Activated CD8-positive, alpha-beta memory T cell treated with anti-CD3 and anti-CD28 coated beads for 4 hours (primary cell): ENCODE data around the gene TECPR2.

Experiments used
- DNase-seq, 2 donors: peaks; one replicate each; pipeline ENCODE4 v3.0.0-alpha.2; 2020; ENCODE audit warnings: low read depth in 2 of 2

The TECPR2 gene

DNA sequence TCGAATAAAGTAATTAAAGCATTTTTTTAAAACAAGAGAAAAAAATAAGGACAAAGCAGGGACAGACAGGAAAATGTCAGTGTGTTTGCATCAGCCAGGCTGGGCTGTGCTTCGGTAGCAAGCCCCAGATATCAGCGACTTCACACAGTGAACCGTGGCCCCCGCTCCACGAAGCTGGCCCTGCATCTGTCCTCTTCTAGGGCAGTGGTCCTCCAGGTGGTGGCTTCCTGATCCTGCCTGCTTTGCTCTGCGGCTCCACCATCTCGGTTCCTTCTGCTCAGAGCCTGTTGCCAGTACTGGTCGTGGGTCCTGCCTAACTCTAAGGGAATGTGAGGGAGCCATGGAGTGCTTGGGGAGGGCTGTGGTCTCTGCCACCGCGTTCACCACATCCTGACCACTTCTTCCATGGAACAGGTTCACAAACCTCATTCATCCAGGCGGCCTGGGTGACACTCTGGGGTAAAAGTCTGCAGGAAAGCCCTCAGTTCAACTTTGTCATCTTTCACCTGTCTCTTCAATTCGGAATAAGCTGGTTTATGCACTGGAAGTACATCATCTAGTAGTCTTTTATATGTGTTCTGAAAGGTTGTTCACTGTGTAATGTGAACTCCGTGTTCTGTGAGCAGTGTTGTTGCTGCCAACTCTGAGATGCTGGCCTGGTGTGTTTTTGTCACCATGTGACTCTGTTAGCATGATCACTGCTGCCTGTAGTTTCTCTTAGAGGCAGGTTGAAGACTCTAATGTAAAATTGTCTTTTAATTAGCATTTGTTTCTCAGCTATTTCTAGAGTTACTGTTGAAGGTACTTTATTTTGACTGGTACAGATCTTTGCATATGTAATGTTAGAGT lies 99.0 kb downstream of the TECPR2 start:
- no peak for DNase-seq

DNA sequence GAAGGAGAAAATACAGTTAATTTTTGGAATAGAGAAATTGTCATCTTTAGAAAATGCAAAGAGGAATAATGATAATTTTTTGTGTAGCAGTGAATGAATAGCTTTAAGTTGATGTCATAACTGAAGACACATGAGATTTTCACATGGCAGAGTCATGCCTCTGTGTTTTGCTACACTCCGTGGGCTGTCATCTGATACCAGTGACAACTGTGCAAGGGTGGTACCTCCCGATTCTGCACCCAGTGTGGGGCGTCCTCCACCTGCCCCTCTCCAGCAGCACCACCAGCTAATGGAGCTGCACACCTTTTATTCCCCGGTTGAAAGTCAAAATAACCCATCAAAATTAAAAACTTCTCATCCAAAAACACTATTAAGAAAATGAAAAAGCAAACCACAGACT lies 99.7 kb downstream of the TECPR2 start:
- DNase-seq, result no peak

DNA sequence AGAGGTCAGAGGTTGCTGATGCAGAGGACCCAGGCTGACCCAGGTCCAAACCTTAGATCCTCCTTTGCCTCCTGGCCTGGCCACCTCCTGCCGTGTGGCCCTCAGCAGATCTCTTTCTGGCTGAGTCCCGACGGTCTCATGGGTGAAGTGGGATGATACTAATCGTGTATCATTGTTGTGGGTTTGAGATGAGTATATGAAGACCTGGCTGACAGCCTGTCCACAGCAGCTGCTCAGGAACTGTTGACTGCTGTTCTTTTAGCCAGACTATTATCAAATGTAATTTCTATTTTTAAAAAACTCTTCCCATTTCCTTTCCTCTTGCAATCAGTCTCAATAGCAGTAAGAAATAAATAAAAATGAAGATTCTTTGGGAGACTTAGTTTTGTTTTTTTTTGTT lies 101.3 kb downstream of the TECPR2 start:
- no peak for DNase-seq

DNA sequence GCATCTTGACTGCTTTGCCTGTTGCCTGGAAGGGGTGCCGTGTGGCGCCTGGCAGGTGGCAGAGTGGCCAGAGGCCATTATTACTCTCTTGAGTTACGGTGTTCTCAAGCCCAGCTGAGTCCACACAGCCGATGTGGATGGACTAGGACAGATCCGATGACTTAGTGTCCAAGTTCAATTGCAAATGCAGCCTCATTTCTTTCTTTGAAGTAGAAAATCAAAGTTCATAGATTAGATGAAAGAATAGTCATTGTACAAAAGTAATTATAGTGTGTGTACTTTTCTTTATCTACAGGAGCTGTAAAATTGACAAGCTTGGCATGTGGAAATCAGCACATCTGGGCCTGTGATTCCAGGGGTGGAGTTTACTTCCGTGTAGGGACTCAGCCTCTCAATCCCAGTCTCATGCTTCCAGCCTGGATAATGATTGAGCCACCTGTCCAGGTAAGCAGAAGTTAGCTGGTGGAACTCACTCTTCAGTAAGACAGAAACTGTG lies 102.2 kb downstream of the TECPR2 start:
- DNase-seq, result no peak

DNA sequence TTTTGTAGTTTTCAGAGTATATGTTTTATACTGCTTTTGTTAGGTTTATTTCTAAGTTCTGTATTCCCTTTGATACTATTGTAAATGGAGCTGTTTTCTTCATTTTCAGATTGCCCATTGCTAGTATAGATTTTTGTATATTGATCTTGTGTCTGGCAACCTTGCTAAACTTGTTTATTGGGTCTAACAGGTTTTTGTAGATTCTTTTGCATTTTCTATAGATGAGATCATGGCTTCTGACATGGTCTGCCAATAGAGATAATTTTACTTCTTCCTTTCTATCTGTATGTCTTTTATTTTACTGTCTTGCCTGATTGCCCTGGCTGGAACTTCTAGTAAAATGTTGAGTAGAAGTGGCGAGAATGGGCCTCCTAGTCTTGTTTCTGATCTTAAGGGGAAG lies 106.5 kb downstream of the TECPR2 start:
- DNase-seq, result no peak

DNA sequence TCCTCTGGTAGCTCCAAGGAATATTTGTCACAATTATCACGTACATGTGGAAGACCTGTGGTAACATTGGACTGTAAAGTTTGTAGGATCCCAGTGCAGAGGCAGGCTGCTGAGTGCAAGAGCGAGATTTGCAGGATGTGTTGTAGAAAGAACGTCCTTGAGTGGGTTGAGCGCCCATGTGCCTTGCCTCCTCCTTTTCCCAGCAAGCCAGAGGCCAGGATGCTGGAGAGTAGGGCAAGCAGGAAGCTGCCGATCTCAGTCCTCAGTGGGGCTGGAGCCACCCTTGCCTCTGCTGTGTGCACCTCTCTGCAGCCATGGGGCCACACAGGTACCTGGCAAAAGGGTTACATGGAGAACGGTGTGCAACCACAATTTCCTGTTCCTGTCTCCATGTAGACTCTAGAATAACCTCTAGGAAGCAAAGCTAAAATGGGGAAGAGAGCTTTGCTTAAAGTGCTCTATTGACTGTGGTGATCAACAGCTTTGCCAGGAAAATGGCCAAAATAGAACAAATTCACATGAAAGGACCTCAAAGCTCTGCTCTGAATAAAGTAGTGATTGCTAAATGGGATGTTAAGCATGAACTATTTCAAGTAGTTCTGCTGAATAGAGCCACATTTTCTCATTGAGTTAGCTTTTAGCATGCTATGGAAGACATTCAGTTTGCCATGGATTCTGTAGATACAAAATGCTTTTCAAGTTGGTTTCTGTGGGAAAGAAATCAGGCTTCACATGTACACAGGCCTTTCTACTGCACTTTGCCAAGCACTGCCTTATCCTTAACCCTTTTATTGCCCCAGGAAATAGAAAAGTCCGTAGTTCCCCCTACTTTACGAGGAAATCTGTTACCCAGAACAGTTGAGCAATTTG lies 109.4 kb downstream of the TECPR2 start:
- DNase-seq, result no peak

DNA sequence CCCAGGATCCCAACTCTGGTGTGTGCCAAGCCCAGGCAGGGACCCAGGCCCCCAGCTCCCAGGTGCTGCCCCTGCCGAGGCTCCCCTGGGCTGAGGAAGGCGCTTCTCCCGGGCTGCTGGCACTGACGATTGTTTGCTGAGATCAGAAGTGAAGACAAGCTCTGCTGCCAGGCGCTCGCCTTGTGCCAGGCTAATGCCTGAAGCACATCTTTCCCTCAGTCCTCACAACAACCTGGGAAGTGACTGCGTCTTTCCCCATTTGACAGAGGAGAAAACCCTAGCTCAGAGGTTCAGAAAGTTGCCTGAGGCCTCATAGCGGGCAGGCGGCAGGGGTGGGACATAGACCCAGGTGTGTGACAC lies 110.0 kb downstream of the TECPR2 start:
- DNase-seq, result no peak

DNA sequence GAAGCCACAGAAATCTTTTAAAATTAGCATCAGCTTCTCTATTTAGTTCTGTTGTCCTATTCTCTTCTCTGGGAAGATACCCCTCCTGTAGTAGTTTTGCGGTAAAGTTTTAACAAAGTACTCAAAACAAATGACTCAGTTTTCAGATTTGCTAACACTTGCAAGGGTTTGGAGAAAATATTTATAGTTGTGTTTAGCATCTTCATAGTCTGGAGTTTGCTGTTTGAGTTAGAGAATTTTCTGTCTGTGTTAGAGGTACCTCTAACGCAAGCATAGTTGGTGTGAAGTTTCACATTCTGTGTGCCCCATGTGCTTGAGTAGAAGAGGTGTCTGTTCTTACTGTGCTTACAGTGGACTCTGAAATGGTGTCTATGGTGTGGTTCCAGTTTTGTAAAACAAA lies 110.8 kb downstream of the TECPR2 start:
- DNase-seq, result no peak

DNA sequence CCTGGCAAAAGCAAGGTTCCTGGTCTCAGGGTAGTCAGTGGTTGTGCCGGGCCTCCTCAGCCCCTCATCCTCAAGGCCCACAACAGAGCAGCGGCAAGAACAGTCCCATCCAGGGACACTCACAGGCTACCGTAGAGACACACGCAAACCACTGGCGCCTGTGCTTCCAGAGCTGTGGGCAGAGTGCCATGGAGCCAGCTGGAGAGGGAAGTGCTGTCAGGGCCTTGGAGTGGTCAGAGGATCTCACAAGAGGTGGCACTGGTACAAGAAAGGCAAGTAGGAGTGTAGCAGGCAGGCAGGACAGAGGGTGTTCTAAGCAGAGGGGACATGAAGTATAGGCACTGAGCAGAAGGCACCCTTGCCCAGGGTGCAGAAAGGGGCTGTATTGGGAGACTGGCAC lies 112.2 kb downstream of the TECPR2 start:
- no peak for DNase-seq

DNA sequence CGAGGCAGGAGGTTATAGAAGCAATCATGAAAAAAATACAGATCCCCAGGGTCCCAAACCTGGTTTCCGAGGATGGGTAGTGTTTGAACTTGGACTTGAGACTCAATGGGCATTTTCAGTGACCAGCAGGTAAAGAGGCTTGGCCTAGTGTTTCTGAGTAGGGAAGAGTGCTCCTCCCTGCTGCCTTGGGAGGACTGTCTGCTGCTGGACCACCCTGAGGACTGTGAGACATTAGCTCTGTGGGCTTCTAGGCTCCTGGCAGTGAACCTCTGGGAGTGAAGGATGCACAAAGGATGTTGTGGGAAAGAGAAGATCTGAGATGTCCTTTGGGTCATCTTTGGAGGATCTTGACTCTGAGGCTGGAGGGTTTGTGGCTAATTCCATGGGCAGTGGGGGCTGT lies 116.4 kb downstream of the TECPR2 start:
- no peak for DNase-seq

DNA sequence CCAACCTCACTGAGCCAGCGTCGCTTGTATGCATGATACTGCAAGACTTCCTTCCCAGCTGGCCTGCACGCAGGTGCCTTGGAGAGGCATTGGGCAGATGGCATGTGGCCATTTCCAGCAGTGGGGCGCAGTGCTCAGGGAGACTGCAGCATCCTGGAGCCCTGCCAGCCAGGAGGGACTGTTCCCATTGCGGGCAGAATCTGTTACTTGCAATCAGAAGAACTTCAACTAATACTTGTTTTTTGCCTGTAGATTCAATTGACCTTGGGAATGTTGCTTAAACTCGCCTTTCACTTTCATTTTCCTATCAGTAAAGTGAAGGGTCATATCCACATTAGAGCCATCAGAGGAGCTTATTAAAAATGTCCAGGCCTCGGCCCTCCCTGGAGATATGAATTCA lies 117.0 kb downstream of the TECPR2 start:
- no peak for DNase-seq

DNA sequence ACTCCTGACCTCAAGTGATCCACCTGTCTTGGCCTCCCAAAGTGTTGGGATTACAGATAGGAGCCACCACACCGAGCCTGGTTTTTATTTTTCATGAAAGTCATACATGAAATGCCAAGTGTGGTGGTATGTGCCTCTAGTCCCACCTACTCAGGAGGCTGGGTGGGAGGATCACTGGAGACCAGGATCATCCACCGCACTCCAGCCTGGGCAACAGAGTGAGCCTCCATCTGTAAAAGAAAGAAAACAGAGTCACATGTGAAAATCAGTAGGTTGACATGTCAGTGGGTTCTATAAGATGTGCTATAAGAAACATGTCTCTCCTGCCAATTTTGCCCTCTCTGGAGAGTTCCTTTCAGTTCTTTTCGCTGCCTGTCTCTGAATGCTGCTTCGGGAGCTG lies 118.6 kb downstream of the TECPR2 start:
- DNase-seq, result no peak

DNA sequence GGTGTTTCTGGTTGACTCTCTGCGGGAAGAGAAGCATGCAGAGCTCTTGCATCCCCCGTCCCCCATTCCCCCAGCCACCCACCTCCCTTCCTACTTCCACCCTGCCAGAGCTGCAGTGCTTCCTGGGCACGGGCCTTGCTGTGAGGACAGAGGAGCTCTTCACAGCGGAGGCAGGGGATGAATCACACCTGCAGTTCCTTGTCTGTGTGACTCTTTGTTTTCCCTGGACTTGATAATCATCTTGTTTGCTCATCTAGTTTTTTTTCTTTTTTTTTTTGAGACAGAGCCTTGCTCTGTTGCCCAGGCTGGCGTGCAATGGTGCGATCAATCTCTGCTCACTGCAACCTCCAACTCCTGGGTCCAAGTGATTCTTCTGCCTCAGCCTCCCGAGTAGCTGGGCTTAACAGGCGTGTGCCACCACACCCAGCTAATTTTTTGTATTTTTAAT lies 119.1 kb downstream of the TECPR2 start:
- no peak for DNase-seq

DNA sequence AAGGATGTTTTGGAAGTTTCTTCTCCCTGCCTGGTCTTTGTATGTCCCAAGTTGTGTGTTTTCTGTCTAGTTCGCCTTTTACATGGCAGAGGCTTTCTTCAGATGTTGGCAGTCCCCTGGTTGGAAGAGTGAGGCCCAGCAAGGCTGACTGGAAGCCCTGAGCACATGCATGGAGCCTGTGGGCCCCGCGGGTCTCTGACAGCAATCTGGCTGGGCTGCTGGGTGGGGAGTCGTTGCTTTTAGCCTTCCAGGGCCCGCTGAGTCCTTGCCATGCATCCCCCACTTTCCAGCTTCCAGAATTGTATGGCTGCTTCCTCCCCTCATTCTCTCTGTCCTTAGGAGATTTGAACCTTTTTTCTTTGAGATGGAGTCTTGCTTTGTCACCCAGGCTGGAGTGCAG lies 121.6 kb downstream of the TECPR2 start:
- no peak for DNase-seq

DNA sequence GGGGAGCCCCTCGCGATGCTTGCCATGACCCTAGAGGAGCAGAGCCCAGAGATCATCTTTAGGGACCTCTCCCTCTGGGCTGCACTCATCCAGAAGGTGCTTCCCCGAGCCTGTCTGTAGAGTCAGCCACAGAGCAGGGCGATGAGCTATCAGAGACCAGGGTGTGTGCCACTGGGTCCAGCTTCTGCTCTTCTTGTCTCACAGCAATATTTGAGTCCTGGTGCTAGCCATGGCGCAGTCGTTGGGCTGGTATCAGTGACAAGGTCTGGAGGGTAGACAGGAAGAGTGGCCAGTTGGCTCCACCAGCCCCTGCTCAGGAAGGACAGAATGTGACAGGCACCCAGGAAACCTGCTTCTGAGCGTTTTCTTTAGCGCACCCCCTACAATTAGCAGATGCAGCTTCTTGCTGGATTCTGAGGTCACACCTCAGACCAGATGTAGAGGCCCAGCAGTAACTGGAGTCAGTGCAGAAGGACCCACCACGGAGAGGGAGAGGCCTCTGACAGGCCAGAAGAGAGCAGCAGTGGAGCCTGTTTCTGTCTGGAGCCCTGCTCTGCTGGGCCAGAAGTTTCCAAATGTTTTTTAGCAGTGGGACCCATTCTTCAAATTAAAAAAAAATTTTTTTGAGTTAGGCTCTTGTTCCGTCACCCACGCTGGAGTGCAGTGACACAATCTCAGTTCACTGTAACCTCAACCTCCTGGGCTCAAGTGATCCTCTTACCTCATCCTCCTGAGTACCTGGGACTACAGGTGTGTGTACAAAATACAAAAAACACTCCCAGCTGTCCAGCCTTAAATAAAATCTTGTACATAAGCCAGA lies 123.2 kb downstream of the TECPR2 start:
- DNase-seq, result no peak

DNA sequence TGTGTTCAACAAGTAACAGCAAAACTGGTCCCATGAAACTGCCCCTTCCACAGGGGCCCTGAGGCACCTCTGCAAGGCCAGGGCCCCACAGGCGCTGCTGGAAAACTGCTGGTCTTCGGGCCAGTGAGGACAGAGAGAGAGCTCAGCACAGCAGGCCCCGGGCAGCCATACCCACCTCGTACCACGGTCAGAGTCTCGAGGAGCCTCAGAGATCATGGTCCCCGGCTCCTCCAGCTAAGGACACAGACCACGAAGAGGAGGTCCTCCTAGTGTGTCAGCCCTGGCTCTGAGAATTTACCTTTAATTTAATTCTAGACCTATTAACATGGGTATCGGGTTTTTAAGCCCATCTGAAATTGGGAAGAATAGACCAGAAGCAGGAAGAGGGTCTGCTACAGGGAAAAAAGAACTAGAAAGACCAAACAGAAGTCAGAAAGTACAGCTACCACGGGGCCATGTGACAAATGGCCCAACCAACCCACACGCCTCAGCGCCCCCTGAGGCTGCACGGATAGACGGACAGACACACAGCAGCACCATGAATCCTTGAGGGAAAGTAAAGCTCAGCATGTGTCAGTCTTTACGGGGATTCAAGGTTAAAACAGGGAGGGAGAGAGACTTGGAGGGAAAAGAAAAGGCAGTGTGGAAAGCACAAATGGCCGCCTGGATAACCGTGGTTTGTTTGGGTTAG lies 123.9 kb downstream of the TECPR2 start:
- DNase-seq, result no peak

DNA sequence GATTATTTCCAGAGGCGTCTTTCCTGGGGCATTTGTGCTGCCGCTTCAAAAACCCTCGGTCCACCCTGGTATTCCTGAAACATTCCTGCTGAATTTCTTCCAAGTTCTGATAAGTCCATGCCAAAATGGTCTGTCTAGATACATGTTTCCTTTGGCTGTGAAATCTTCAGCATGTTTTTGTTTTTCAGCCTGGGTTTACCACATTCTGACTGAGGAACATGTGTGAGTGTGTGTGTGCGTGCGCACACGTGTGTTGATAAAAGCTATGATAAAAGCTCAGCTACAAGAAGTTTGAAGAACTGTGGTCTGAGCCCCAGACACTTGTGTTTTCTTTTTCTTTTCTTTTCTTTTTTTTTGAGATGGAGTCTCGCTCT lies 124.5 kb downstream of the TECPR2 start:
- DNase-seq, result no peak

DNA sequence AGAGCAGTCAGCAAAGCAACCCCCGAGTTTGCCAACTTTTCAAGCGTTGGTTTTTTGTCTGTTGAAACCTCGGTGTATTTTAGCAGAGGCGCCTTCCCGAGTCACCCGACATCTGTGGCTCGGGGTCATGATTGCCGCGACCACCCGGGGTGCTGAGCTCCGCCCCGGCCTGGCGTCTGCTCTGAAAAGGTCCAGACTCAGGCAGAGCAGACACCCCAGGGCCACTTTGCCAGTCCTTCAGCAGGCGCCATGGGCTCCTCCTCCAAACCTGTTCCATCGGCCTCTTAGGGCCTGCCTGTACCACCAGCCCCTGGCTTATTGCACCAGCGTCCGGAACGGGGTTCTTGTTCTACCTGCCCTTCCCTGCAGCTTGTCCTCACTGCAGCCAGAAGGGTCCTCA lies 127.7 kb downstream of the TECPR2 start:
- no peak for DNase-seq

DNA sequence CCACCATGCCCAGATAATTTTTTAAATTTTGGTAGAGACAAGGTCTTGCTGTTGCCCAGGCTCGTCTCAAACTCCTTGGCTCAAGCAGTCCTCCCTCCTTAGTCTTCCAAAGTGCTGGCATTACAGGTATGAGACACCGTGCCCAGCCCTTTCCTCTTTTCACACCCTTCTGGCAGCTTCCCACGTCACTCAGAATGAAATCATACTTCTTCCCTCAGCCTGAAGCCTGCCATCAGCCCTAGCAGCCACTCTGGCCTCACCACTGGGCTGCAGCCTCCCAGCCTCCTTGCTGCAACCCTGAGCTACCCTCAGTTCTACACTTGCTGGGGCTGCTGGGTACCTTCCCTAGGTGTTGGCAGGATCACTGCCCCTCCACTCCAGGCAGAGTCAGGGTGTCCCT lies 128.6 kb downstream of the TECPR2 start:
- DNase-seq, result no peak

DNA sequence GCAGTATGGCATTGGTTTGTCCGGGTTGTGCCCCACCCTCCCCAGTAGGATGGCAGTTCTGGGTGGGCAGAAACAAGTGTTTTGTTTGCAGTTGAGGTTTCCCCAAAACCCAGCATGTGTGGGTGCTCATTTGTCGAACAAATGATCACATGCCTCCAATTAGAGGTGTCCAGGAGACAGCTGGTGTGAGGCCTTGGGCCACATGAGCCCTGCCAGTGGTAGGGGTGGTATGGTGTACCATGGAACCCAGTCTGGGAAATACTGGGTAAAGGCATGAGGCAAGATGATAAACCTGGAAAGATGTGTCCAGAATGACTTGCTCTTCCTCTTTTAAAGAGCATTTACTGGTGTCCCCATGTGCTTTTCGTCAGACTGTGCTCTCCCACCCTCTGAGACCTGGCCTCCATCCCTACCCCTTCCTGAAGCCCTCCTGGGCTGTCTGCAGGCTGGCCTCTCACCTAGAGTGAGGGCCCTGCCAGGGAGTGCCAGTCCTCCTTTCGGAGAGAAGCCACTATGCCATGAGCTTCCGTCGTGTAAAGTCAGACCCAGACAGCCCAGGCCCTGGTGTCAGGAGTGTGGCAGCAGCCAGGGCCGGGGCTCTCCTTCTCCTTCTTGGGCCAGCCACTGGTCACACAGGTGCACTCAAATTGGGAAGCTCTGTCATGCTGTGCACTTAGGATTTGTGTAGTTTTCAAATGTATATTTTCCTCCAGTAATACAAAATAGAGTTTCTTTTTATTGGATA lies 129.2 kb downstream of the TECPR2 start:
- no peak for DNase-seq

DNA sequence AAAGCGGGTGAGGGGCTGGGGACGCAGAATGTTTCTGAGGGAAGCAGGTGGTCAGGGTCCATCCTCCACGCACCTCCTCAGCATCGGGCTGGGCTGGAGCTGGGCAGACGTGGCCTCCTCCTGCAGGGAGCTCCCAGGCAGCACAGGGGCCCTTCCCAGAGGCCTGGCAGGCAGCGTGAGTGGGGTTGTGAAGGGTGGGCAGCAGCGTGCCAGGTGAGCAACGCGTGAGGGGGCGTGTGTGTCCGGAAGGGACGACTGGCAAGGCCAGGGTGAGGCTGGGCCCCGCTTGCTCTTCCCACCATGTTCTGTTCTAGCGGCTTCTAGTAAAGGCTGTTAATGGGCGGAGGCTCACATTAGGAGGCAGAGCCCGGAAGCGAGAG lies 129.8 kb downstream of the TECPR2 start:
- no peak for DNase-seq
